Measurements from ENCODE around the gene ACTL7A. TPM values are rescaled to one million over a fixed set of nuclear protein-coding genes. Genes with fewer than 3 reads are reported as not detected.

ACTL7A gene
- total and polyA plus RNA-seq, 2 donors (not counting 1 experiment from before 2014, with no cell fraction given), result not detected

DNA sequence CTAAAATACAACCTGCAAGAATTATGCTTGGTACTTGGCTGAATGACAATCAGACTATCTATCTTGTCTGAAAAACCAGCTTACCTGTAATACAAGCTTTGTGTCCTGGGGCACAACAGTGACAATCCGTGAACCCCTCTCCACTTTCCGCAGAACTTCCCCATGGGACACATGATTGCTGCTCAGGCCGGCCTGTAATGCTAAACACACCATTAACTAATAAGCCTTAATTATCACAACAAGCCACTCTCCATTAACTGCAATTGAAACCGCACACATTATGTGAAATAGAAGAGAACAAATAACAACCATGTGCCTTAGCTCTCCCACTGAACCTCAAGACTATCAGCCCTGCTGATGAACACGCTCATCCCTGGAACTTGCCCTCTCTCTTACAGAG lies 38.1 kb downstream of the ACTL7A start:
- Histone ChIP-seq H3K79me2 (ENCODE audit: control insufficient read depth, insufficient read depth, low read length) (no peaks in the 10 kb centered on the region), H3K27me3 (replicated peaks in 1 of 4; ENCODE audit: control extremely low read depth in 1 of 4, control insufficient read depth in 3 of 4, insufficient read depth in 4 of 4, low read length in 3 of 4) (no peaks in the 10 kb centered on the region), H3K4me3 (ENCODE audit: control extremely low read depth in 1 of 5, extremely low read depth in 1 of 5, insufficient read depth in 1 of 5, low read depth in 2 of 5, low read length in 4 of 5) (no peak overlapping the region), H3K27ac (ENCODE audit: low read length in 2 of 2) (no peak overlapping the region), H2AFZ (ENCODE audit: insufficient read depth, low read depth, low read length, poor library complexity, severe bottlenecking) (no peak overlapping the region), H3K4me1 (ENCODE audit: control insufficient read depth in 2 of 2, insufficient read depth in 2 of 2, low read length in 2 of 2) (no peaks in the 10 kb centered on the region), H4K20me1 (ENCODE audit: control insufficient read depth, insufficient read depth, low read length, poor library complexity, severe bottlenecking) (no peaks in the 10 kb centered on the region), H3K9ac (ENCODE audit: low read length) (no peak overlapping the region), H3K4me2 (replicated peaks; ENCODE audit: low read depth, low read length, poor library complexity, severe bottlenecking) (no peak overlapping the region), H3K36me3 (replicated peaks in 1 of 2; ENCODE audit: control extremely low read depth in 1 of 2, control insufficient read depth in 1 of 2, extremely low read depth in 1 of 2, insufficient read depth in 2 of 2, low read length in 1 of 2) (peaks cover 8 to 79% of the 10 kb centered on the region in 2 experiments), H3K9me3 (ENCODE audit: control extremely low read depth in 1 of 3, control insufficient read depth in 2 of 3, insufficient read depth in 1 of 3, low read length in 2 of 3) (no peaks in the 10 kb centered on the region)
- ChIA-PET CTCF (no interaction called here), POLR2A (no interaction called here)
- no peak for TF ChIP-seq CTCF (IDR thresholded peaks at IDR 0.05)
- no peak for TF ChIP-seq EZH2 (IDR thresholded peaks at IDR 0.05; ENCODE audit: borderline replicate concordance, insufficient read depth, low read depth, low read length, poor library complexity, severe bottlenecking)
- Mint-ChIP-seq H3K4me1 (no peaks in the 10 kb centered on the region), H3K27ac (no peak overlapping the region), H3K27me3 (no peaks in the 10 kb centered on the region), H3K9me3 (ENCODE audit: insufficient read depth) (no peaks in the 10 kb centered on the region), H3K4me3 (no peak overlapping the region)
- ATAC-seq (ENCODE audit: low read depth), result no peak
- intact Hi-C loops (cut with micrococcal nuclease), result no loop called here
- 67% methylated on average over 3 of the region's 5 CpGs for WGBS (ENCODE audit: insufficient coverage)
- no peak for DNase-seq

GRCh38 chr9:108903420-108904103 lies 41.5 kb downstream of the ACTL7A start:
- no peak overlapping the region for H3K4me3 Mint-ChIP-seq
- no peak for DNase-seq
- intact Hi-C loops (cut with micrococcal nuclease), result no loop called here
- no CpG with 5 or more reads among the region's 2 CpGs for WGBS (ENCODE audit: insufficient coverage)
- no peaks in the 10 kb centered on the region for H3K9me3 ChIP-seq (ENCODE audit: control extremely low read depth in 1 of 3, control insufficient read depth in 2 of 3, insufficient read depth in 1 of 3, low read length in 2 of 3)
- no peak overlapping the region for H3K9ac ChIP-seq (ENCODE audit: low read length)
- H2AFZ ChIP-seq (ENCODE audit: insufficient read depth, low read depth, low read length, poor library complexity, severe bottlenecking), result no peak overlapping the region
- no peaks in the 10 kb centered on the region for H4K20me1 ChIP-seq (ENCODE audit: control insufficient read depth, insufficient read depth, low read length, poor library complexity, severe bottlenecking)
- H3K4me1 Mint-ChIP-seq, result no peaks in the 10 kb centered on the region
- ChIA-PET CTCF (no interaction called here), POLR2A (no interaction called here)
- no peaks in the 10 kb centered on the region for H3K27me3 Mint-ChIP-seq
- no peak overlapping the region for H3K27ac ChIP-seq (ENCODE audit: low read length in 2 of 2)
- H3K4me1 ChIP-seq (ENCODE audit: control insufficient read depth in 2 of 2, insufficient read depth in 2 of 2, low read length in 2 of 2), result no peaks in the 10 kb centered on the region
- no peak overlapping the region for H3K4me2 ChIP-seq (replicated peaks; ENCODE audit: low read depth, low read length, poor library complexity, severe bottlenecking)
- no peaks in the 10 kb centered on the region for H3K27me3 ChIP-seq (replicated peaks in 1 of 4; ENCODE audit: control extremely low read depth in 1 of 4, control insufficient read depth in 3 of 4, insufficient read depth in 4 of 4, low read length in 3 of 4)
- peaks cover 1 to 83% of the 10 kb centered on the region in 2 experiments for H3K36me3 ChIP-seq (replicated peaks in 1 of 2; ENCODE audit: control extremely low read depth in 1 of 2, control insufficient read depth in 1 of 2, extremely low read depth in 1 of 2, insufficient read depth in 2 of 2, low read length in 1 of 2)
- H3K27ac Mint-ChIP-seq, result peak overlapping the region; percentile 3
- H3K9me3 Mint-ChIP-seq (ENCODE audit: insufficient read depth), result no peaks in the 10 kb centered on the region
- TF ChIP-seq EZH2 (IDR thresholded peaks at IDR 0.05; ENCODE audit: borderline replicate concordance, insufficient read depth, low read depth, low read length, poor library complexity, severe bottlenecking), result no peak
- TF ChIP-seq CTCF (IDR thresholded peaks at IDR 0.05), result no peak
- no peaks in the 10 kb centered on the region for H3K79me2 ChIP-seq (ENCODE audit: control insufficient read depth, insufficient read depth, low read length)
- H3K4me3 ChIP-seq (ENCODE audit: control extremely low read depth in 1 of 5, extremely low read depth in 1 of 5, insufficient read depth in 1 of 5, low read depth in 2 of 5, low read length in 4 of 5), result no peak overlapping the region
- no peak for ATAC-seq (ENCODE audit: low read depth)

All from B cell (primary cell).